ENCODE results near the gene FSTL4.

- no peak for TF ChIP-seq CTCF (IDR thresholded peaks at IDR 0.05 in 4 of 5, conservative IDR thresholded peaks at IDR 0.05 in 1 of 5)
- TF ChIP-seq POLR2A (IDR thresholded peaks at IDR 0.05) = no peak
Observed at GRCh38 chr5:133480366-133480765, 132.0 kb downstream of the FSTL4 start.

All from gastrocnemius medialis (tissue), 4 donors.